ENCODE data around the gene PPIA.
"Not testable (repeated sequence)": the region's sequence is repeated elsewhere in the genome, so short reads cannot be mapped to it uniquely, and the experiment has no call there.

Gene PPIA

DNA sequence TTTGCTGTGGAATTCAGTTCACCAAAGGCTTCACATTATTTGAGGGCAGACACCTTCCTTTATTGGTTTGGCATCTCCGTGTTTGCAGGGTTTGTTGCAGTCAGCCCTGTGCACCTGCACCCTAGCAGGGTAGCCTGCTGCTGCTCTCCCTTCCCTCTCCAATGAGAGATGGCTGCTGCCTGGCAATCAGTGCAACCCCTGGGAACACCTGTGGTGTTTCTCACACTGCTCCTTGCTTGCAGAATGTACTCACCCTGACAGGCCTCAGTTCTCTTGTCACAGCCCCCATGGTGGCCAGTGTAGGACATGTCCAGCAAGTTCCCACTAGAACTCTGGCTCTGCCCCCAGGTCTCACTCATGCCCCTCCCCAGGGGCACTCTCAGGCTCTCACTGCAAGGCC lies 12.1 kb upstream of the PPIA start:
- no peak for DNase-seq (ENCODE audit: low read depth in 4 of 4, low spot score in 1 of 4)

- DNase-seq (ENCODE audit: low read depth in 4 of 4, low spot score in 1 of 4) = not testable (repeated sequence)
Measured at GRCh38 chr7:44785218-44785617, 11.3 kb upstream of the PPIA start.

DNA sequence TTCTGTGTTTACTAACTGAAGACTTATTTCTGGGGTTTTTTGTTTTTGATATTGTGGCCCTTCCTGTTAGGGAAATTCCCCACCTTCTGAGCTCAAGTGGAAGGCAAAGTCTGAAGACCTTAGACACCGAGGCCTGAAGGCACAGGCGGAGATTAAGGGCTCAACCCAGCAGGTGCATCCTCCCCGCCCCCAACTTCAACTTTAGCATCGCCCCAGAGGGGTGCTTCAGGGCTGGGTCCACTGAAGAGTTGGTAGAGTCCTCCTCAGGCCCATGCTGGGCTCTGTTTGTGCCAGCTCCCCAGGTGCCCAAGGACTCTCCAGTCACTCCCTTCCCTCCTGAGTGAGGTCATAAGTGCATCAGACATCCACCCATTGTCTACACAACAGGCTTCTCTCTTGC lies 9.4 kb upstream of the PPIA start:
- no peak for DNase-seq (ENCODE audit: low read depth in 4 of 4, low spot score in 1 of 4)

- DNase-seq (ENCODE audit: low read depth in 4 of 4, low spot score in 1 of 4) = no peak
Measured at GRCh38 chr7:44787762-44788161, 8.7 kb upstream of the PPIA start.

DNA sequence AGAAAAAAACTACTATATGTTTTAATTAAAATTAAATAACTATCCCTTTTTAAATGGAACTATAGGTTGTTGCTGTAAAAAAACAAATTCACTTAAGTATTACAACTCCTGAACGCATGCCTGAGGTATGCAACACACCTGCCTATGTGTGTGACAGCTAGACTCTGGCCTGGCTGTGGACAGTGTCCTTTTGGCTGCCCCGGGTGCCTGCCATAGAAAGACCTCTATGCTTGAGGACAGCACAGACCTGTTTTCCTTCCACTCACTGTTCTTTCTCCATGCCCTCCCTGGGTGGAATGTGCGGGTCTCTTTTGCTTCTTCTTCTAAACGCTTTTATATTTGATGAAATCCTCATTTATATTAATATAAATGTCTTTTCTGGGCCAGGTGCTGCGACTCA lies 6.5 kb upstream of the PPIA start:
- no peak for DNase-seq (ENCODE audit: low read depth in 4 of 4, low spot score in 1 of 4)

- DNase-seq (ENCODE audit: low read depth in 4 of 4, low spot score in 1 of 4) = no peak
Measured at GRCh38 chr7:44791278-44792219, 4.9 kb upstream of the PPIA start.

- DNase-seq (ENCODE audit: low read depth in 4 of 4, low spot score in 1 of 4) = no peak
Measured at GRCh38 chr7:44793919-44794318, 2.6 kb upstream of the PPIA start.

DNA sequence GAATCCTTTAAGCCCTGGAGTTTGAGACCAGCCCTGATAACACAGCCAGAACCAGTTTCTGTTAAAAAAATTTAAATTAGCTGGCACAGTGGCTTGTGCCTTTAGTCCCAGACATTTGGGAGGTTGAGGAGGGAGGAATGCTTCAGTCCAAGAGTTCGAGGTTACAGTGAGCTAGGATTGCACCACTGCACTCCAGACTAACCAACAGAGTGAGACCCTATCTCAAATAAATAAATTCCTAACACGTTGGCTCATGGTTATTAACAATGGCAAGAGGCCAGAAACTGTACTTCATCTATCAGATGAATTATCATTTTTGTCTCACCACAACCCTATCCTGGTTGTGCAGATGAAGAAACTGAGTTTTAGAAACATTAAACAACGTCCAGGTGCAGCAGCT lies 2.1 kb upstream of the PPIA start:
- DNase-seq (ENCODE audit: low read depth in 4 of 4, low spot score in 1 of 4) = no peak

DNA sequence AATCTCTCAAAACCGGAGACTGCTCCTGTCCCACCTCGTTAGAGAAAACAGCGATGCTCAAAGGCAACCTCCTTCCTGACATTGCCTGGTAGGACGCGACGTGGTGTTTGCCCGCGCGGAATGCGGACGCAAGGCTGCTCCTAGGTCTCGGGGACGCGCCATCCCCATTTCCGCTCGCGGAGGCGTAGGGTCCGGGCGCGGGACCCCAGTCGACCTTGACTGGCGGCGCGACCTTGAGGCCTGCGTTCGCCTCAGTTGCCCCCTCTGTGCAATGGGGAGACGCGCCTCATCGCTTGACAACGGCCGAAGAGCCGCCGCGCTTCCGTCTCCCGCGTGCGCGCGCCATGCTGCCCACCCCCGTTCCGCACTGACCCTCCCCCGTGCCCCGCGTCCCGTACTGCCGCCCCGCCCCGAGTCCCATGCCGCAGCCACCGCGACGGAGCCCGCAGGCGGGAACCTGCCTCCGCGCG lies 412 bp upstream of the PPIA start:
- DNase-seq (ENCODE audit: low read depth in 4 of 4, low spot score in 1 of 4) = no peak

DNA sequence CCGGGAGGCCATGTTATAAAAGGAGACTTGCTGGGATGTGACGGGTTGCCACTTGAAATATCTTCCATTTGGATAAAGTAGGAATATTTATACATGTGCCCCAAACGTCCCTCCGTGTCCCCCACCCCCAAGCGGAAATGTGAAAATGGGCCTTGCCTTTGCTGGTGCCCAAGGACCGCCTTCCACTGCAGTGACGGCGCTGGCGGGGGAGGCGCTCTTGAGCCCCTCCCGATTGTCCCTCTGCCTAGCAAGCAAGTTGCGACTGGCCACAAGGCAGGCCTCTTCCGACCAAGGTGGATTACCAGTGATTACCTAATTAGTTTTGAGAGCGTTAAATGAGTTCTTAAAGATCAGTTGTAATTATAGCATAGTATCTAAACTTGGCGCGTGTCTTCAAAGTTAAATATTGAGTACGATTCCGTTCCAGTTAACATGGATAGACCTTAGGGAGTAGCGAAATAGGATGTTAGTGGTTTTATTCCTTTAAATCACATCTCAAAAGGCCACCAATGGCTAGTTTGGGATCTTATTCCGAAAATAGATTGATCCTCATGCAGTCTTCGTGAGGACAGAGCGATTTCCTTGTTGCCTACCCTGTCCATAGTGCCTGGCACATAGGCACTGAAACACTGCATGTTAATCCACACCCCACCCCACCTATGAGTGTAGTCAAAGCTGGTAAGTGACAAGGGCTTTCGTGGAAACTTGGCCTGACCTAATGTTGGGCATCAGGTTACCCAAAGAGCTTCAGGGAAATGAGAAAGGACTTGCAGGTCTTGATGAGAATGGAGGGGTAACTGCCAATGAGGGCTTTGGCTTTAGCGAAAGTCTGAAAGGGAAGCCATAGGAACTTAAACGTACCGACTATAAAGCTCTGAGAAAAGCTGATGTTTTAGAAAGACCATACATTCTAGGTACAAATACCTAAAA lies 1.1 kb downstream of the PPIA start:
- peak; percentile 59 to 79 (median 68) for DNase-seq (ENCODE audit: low read depth in 4 of 4, low spot score in 1 of 4)

- no peak for DNase-seq (ENCODE audit: low read depth in 4 of 4, low spot score in 1 of 4)
Measured at GRCh38 chr7:44798649-44799305, 2.3 kb downstream of the PPIA start.

- no peak for DNase-seq (ENCODE audit: low read depth in 4 of 4, low spot score in 1 of 4)
Measured at GRCh38 chr7:44799939-44800338, 3.5 kb downstream of the PPIA start.

DNA sequence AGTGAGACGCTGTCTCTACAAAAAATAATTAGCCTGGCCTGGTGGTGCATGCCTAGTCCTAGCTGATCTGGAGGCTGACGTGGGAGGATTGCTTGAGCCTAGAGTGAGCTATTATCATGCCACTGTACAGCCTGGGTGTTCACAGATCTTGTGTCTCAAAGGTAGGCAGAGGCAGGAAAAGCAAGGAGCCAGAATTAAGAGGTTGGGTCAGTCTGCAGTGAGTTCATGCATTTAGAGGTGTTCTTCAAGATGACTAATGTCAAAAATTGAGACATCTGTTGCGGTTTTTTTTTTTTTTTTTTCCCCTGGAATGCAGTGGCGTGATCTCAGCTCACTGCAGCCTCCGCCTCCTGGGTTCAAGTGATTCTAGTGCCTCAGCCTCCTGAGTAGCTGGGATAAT lies 5.4 kb downstream of the PPIA start:
- no peak for DNase-seq (ENCODE audit: low read depth in 4 of 4, low spot score in 1 of 4)

DNA sequence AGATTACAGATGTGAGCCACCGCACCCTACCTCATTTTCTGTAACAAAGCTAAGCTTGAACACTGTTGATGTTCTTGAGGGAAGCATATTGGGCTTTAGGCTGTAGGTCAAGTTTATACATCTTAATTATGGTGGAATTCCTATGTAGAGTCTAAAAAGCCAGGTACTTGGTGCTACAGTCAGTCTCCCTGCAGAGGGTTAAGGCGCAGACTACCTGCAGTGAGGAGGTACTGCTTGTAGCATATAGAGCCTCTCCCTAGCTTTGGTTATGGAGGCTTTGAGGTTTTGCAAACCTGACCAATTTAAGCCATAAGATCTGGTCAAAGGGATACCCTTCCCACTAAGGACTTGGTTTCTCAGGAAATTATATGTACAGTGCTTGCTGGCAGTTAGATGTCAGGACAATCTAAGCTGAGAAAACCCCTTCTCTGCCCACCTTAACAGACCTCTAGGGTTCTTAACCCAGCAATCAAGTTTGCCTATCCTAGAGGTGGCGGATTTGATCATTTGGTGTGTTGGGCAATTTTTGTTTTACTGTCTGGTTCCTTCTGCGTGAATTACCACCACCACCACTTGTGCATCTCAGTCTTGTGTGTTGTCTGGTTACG lies 6.0 kb downstream of the PPIA start:
- no peak for DNase-seq (ENCODE audit: low read depth in 4 of 4, low spot score in 1 of 4)

GRCh38 chr7:44803828-44804519 lies 7.5 kb downstream of the PPIA start:
- DNase-seq (ENCODE audit: low read depth in 4 of 4, low spot score in 1 of 4) = not testable (repeated sequence)

DNA sequence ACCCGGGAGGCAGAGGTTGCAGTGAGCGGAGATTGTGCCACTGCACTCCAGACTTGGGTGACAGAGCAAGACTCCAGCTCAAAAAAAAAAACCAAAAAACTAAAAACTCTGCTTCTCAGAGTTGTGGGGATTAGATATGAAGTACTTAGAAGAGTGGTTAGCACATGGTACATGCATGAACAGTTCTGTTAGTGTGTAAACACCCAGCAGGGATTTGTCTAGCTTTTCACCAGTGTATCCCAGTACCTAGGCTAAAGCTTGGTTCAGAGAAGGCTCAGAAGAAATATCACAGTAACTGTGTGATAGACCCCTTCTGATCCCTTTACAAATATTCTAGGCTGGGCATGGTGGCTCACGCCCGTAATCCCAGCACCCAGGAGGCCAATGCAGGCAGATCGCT lies 9.5 kb downstream of the PPIA start:
- no peak for DNase-seq (ENCODE audit: low read depth in 4 of 4, low spot score in 1 of 4)

DNA sequence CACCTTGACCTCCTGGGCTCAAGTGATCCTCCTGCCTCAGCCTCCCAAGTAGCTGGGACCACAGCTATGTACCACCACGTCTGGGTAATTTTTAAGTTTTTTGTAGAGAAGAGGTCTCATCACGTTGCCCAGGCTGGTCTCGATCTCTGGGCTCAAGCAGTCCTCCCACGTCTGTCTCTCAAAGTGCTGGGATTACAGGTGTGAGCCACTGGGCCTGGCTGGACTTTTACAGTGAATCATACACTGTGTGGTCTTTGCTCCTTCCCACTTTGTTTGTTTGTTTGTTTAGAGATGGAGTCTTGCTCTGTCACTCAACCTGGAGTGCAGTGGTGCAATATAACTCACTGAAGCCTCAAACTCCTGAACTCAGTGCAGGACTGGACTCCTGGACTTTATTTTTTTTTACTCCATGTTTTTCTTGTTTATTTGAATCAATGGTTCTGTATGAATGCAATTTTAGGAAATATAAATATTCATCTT lies 12.5 kb downstream of the PPIA start:
- no peak for DNase-seq (ENCODE audit: low read depth in 4 of 4, low spot score in 1 of 4)

- DNase-seq (ENCODE audit: low read depth in 4 of 4, low spot score in 1 of 4) = no peak
Measured at GRCh38 chr7:44811093-44811492, 14.6 kb downstream of the PPIA start.

DNA sequence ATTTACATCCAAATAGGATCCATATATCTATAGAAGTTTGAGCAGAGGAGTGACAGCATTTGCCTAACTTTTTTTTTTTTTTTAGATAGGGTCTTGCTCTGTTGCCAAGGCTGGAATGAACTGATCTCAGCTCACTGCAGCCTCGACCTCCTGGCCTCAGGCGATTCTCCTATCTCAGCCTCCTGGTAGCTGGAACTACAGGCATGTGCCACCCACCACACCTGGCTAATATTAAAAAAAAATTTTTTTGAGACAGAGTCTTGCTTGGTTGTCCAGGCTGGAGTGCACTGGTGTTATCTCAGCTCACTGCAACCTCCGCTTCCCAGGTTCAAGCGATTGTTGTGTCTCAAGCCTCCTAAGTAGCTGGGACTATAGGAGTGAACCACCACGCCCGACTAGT lies 15.1 kb downstream of the PPIA start:
- no peak for DNase-seq (ENCODE audit: low read depth in 4 of 4, low spot score in 1 of 4)

DNA sequence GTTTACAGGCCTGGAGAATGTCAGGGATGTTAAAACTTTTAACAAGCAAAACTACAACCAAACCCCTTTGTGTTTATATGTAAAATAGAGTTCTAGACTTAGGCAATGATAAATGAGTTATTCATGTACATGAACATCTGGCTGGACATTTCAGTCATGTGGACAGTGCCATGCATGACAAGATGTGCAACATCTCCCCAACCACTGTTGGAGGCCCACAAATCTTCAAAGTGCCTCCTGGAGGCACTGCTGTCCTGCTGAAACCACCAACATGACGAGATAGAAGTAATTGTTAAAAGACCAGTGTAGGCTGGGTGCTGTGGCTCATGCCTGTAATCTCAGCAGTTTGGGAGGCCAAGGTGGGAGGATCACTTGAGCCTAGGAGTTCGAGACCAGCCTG lies 18.4 kb downstream of the PPIA start:
- no peak for DNase-seq (ENCODE audit: low read depth in 4 of 4, low spot score in 1 of 4)

Measured in stimulated activated CD4-positive, alpha-beta T cell treated with anti-CD3 and anti-CD28 coated beads, Interleukin-1b, Interleukin-23, amount 100 ng/mL, for 24 hours (primary cell).